Mesenteric fat pad (tissue), 1 donor: ENCODE results near the gene KYAT1. TPM values are rescaled to one million over a fixed set of nuclear protein-coding genes. Genes with fewer than 3 reads are reported as not detected.
A peak's percentile ranks its signal among the peaks of the same experiment; 100 is the strongest.

Experiments used
- DNase-seq: peaks from one replicate; pipeline ENCODE4 v3.0.0-alpha.2; 2020; ENCODE audit warnings: low spot score
- total RNA-seq: library from RNA; stranded (reverse); fragmentation: NEBNext Ultra II Directional; extraction: Animal tissue kit (Norgen Biotek cat#: 25700); gene quantifications from one replicate; pipeline ENCODE4 v1.2.1, GENCODE V29; 2021
- donor health status: DM: yes; HTN: yes; CAD: no.

Gene KYAT1
- total RNA-seq, 1 donor from 2014 or later, result 3.8 TPM

DNA sequence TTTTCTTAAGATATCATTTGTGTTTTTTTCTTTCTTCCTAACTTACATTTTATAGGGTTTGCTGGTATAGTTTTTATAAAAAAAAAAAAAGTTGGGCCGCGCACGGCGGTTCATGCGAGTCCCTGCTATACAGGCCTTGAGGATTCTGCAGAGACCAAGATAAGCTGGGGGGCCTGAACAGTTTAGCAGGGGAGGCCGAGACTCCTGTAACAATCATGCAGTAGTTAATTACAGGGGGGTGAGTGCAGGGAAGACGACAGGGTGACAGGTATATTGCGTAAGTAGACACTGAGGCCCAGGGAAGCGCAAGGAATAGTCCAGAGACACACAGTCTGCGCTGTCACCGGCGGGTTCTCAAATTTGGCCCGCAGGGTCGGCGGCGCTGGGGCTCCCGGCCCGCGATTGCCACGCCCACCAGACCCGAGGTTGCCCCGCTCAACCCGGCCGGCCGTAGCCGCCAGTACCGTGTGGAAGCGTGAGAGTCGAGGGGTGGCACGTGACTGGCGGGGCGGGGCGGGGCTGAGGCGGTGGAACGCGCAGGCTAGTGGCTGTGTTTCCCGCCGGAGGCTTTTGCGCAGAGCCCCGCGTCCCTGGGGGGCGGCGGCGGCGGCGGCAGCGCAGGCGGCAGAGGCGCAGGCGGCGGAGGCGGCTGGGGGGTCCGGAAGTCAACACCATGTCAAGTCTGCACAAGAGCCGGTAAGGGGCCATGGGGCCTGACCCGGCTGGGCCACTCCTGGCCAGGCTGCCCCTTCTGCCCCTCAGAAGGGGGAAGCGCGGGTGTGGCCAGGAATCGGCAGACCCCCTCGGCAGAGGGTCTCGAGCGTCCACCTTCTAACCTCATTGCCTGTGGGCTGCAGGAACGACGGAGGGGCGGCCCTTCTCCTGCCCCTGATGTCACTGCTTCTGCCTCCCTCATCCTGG is 94.8 kb downstream of the KYAT1 start, which contains the start of gene TBC1D13:
Gene TBC1D13, plus strand, starts transcription at position 573 of the 921 bp plus-strand sequence. Its CDS starts 101 bp downstream, at position 674.
- peak; percentile 96 for DNase-seq

DNA sequence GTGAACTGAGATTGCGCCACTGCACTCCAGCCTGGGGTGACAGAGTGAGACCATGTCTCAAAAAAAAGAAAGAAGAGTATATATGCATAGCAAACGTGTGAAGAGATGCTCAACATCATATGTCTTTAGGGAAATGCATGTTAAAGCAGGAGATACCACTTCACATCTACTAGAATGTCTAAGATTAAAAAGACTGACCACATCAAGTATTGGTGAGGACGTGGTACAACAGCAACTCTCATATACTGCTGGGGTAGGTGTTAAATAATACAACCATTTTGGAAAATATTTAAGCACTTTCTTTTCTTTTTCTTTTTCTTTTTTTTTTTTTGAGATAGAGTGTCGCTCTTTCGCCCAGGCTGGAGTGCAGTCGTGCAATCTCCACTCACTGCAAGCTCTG is 96.3 kb downstream of the KYAT1 start:
- DNase-seq, result no peak

Other genes with a start within 250 kb of the KYAT1 start
- 9.8 TPM for gene DYNC2I2, start 225.1 kb downstream of the KYAT1 start, total RNA-seq
- gene SET, start 192.7 kb downstream of the KYAT1 start, total RNA-seq, result 197 TPM
- gene PKN3, start 179.4 kb downstream of the KYAT1 start, total RNA-seq, result 14.7 TPM
- gene ZDHHC12, start 157.8 kb downstream of the KYAT1 start, total RNA-seq, result 18.4 TPM
- 32.9 TPM for gene ZER1, start 110.0 kb downstream of the KYAT1 start, total RNA-seq
- 28.3 TPM for gene TBC1D13, start 94.7 kb downstream of the KYAT1 start, total RNA-seq
- gene ENDOG, start 63.5 kb downstream of the KYAT1 start, total RNA-seq, result 18.3 TPM
- 35.0 TPM for gene SPOUT1, start 52.2 kb downstream of the KYAT1 start, total RNA-seq
- 40.5 TPM for gene LRRC8A, start 183 bp upstream of the KYAT1 start, total RNA-seq
- gene PHYHD1, start 39.0 kb upstream of the KYAT1 start, total RNA-seq, result 13.6 TPM
- gene DOLK, start 65.7 kb upstream of the KYAT1 start, total RNA-seq, result 16.7 TPM
- 50.6 TPM for gene NUP188, start 65.7 kb upstream of the KYAT1 start, total RNA-seq
- gene SH3GLB2, start 146.4 kb upstream of the KYAT1 start, total RNA-seq, result 43.2 TPM
- gene MIGA2, start 154.7 kb upstream of the KYAT1 start, total RNA-seq, result 17.3 TPM
- 10.4 TPM for gene DOLPP1, start 199.2 kb upstream of the KYAT1 start, total RNA-seq
- gene CRAT, start 228.8 kb upstream of the KYAT1 start, total RNA-seq, result 65.7 TPM
- 61.9 TPM for gene PTPA, start 229.5 kb upstream of the KYAT1 start, total RNA-seq